Activated CD4-positive, CD25-positive, alpha-beta regulatory T cell treated with anti-CD3 and anti-CD28 coated beads, Interleukin-2, amount 50 U/mL, for 24 hours (primary cell): ENCODE results near the gene PRKG1.
"Not testable (repeated sequence)": the region's sequence is repeated elsewhere in the genome, so short reads cannot be mapped to it uniquely, and the experiment has no call there.

Experiments used
- ATAC-seq, 2 donors: fragments of 150-1000 bp; cut with Tn5 transposase; one replicate each; pipeline ENCODE4 v1.10.0; 2021; ENCODE audit warnings: mild to moderate bottlenecking in 1 of 2, moderate library complexity in 1 of 2

The PRKG1 gene

DNA sequence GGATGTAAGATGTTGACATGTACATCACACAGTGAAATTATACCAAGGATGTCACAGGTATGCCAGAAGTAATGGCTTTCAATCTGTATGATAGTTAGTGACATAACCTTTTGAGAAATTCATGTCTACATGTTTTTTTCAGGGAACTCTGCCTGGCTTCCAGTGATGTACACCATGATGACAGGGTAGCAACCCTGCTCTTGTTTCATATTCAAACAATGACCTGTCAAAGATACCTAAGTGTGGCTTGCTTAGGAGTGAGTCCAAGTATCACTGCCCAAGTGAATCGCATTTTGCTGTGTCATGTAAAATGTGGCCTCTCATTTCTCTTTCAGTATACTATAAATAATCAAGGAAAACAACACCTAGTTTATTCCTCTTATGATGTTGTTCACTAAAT lies 1033.9 kb downstream of the PRKG1 start:
- no peak for ATAC-seq

DNA sequence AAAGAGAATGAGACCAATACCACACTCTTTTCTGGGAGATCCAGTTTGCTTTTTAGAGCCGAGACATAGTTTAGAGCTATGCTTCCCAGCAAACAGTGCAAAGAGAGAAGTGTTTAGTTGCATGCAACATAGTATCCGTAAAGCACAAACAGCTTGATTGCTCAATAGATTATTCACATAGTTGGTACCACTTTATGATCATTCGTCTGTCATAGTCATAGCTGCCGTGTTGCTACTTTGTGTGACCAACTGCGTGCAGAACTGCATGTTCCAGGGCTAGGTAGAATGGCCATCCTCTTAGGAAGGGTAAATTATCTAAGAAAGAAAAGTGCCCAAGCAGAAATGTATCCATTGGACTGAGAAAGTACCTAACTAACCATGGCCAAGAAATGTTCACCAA lies 1036.3 kb downstream of the PRKG1 start:
- no peak for ATAC-seq

DNA sequence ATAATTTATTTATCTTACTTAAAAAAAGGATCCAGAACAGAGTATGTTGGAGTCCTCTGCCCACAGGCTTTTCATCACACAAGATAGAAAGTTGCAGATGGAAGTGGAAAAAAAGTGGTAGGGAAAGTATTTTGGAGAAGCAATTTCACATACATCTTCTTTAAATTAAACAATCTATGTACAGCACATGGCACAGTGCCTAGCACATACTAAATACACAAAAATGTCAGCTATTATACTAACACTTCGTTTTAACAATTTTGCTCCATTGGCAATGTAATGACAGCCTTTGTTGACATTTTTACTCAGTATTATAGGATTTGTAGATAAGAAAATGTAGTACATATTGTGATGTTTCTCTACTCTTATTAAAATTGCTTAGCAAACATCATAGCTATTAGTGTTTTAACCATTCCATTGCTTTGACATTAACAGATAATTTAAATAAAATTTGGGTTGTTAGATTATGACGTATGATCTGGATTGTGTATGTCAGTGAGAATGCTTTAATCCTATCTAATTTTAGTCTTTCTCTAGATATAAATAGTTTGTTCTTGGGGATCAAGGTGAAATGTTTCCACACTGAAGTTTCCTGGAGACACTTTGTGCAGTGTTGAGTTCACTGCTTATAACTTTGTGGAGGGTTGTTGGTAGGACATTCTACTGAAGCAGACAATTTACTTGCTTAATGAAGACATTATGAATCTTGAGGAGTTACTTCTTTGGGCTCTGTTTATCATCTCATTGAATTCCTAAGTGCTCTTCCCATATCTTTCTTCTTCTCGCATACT lies 1037.0 kb downstream of the PRKG1 start:
- ATAC-seq = no peak

DNA sequence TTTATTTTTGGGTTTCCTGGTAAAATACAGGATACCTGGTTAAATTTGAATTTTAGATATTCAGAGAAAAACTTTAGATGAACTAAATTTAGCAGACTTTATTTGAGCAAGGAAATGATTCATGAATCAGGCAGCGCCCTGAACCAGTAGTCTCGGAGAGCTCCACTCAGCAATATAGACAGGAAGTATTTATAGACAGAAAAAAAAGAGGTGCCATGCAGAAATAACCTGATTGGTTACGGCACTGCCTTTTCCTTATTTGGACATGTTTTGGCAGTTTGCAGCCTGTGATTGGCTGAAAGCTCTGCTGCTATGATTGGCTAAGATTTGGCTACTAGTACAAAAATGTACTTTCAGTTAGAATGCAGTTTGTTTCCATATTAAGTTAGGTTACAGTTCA lies 1041.5 kb downstream of the PRKG1 start:
- ATAC-seq = no peak

DNA sequence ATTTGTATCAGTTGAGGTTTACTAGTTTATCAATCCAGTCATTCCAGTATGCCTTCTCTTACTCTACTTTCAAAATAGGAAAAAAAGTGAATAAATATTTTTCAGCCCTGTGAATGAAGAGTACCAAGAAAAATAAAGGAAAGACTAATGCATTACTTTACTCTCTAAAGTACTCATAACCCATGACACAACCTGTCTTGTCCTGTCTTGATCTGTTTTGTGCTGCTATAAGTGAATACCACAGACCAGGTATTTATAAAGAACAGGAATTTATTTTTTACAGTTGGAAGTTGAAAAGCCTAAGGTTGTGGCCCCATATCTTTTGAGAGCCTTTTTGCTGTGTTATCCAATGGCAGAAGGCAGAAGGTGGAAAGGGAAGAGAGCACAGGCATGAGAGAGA lies 1045.2 kb downstream of the PRKG1 start:
- no peak for ATAC-seq

DNA sequence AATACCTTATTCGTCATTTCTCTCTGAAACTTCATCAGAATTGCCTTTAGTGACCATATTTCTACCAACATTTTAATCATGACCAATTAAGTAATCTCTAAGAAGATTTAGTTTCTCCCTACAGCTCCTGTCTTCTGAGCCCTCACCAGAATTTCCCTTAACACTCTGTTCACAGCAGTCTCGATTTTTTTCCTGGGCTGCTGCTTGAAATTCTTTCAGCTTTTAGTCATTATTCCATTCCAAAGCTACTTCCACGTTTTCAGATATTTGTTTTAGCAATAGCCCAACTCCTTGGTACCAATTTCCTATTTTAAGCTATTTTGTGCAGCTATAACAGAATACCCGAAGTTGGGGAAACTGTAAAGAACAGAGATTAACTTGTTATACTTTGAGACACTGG lies 1047.4 kb downstream of the PRKG1 start:
- no peak for ATAC-seq

DNA sequence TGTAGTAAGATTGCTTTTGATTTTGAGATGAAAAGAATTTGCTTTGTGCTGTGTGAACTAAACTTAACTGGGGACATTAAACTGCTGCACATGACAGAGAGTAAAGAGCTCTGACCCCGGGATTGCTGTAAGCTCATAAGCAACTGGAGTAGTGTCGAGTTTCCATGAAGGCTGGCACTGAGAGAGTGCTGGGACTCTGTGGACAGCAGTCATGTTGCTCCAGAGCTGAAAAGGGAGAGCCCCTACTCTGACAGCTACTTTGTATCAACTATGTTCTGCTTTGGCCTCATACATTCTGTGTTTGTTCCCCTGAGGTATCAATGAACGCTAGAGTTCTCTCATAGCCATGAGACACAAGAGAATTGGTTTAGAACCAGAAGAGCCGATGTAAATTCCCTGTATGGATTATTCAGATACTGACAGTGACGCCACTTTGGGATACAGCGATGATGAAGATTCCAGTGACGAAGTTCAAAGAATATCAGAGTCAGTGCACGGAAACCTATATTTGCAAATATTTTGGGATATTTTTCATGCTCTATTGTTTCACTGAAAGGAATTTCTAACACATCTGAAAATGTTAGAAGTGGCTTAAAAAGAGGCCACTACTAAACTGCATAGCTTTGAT lies 1053.9 kb downstream of the PRKG1 start:
- no peak for ATAC-seq

DNA sequence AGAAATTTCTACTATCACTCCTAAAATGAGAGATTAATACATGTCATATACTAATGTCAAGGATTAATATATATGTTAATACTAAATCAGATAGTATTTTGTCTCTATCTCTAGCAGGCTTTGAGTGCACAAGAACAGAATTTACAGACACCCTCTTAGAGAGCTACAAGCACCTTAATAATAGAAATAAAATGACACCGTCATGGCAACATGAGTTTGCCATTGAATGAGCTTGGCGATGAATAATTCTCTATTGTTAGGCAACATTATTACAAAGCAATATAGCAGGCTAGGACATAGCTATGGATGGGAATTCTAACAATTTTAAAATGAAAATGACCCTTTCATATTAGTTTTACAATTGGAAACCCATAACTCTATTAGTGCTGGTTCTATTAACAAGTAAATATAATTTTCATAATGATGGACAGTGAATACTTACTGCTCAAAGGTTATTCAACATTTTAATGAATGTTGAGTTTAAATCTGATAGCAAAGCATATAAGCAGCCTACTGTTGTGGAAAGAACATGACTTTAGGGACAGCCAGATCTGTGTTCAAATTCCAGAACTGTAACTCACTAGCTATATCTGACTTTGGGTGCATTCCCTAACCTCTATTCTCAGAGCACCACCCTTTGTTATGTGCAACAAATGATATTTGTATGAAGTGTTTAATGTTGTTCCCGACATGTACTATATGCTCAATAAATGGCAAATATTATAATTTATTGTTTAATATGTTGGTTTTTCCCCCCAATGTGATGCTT lies 1055.3 kb downstream of the PRKG1 start:
- ATAC-seq = no peak

DNA sequence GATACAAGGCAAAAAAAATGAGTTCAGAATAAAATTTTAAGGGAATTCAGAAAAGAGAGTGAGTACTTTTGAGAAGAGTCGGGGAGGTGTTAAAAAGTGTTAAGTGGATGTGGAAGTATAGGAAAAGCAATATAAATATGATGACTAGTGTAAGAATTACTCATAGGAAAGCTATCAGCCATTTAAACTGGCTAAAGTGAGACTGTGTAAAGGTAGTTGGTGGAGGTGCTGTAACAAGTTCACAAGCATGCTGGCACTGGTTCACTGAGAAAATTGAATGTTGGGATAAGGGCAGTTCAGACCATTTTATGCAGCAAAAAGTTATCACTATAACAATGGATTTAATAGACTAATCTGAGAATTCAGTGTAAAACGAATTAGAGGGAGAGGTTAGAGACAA lies 1060.8 kb downstream of the PRKG1 start:
- ATAC-seq = no peak

DNA sequence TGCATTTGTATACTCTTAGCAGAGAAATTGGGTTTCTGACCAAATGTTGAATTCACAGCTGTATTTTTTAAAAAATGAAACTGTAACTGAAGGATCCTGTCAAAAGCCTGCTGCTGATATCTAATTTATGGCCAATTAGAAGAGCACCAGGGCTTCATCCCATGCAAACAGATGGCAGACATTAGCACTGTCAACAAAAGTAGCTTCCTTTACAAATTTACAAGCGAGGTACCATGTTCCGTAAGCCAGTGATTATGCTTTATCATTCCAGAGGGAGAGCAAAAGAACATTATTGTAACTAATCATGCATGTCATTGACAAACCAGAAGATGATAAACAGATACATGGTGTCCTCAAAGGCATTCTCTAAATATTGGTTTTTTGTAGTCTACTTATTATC lies 1062.6 kb downstream of the PRKG1 start:
- no peak for ATAC-seq

DNA sequence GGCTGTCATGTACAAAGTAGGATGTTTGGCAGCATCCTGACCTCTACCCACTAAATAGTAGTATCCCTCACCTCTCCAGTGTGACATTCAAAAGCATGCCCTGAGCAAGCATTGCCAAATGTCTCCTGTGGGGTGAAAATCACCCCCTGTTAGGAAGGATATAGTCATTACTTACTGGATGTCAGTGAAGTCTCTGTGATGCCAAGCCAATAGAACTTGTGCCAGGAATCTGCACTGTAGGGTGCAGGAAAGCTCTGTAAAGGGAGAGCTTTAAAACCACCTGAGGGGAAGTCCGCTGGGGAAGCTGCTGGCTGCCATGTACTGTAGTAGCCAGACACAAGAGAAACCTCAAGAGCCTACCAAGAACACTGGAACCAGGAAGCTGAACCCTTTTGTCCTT lies 1069.1 kb downstream of the PRKG1 start:
- ATAC-seq = no peak

DNA sequence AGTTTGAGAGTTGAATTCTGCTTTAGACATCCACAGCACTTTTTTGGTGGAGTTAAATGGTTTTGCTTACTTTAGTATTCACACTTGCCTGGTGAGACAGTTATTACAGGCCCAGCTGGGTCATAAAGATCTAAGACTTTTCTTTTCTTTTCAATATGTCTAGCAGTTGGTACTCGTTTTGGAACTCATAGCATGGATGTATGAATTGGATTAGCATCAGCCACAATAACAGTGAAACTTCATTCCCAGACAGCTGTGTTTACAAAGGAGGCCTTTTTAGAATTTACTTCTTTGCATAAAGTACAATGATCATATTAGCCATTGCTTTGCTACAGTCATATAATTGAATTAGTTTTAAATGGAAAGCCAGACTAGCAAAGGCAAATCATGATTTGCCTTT lies 1071.3 kb downstream of the PRKG1 start:
- ATAC-seq = no peak

DNA sequence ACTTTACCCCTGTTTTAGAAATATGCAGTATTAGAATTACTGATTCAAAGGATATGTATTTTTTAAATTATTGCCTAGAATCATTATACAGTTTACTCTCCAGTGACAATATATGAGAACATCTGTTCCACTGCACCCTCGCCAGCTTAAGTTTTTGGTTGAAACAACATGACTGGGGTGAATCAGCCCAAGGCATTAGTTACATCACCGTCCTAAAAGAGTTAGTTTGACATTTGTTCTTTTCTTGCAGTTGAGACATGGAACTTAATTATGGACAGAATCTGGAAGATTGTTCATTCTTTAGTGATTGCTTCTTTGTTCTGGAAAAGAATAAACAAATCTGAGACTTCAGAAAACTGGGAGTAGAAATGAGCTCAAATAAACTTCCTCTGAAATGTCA lies 1072.5 kb downstream of the PRKG1 start:
- ATAC-seq = no peak

DNA sequence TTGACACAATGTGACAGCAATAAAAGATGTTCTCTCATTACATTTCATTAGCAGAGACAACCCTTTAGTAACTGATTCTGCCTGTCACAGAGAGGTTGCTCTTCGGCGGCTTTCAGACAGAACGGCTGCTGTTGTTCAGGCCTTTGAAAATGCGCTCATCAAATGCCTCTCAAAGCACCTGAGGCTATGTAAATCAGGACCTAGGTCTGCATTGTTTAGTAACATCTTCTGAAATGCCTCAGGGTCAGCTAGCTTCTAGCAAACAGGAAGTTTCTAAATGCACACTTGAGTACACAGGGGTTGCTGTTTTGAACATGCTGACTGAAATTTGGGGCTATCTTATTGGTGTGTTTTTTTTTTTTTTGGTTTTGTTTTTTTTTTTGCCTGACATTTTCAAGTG lies 1096.5 kb downstream of the PRKG1 start:
- no peak for ATAC-seq

DNA sequence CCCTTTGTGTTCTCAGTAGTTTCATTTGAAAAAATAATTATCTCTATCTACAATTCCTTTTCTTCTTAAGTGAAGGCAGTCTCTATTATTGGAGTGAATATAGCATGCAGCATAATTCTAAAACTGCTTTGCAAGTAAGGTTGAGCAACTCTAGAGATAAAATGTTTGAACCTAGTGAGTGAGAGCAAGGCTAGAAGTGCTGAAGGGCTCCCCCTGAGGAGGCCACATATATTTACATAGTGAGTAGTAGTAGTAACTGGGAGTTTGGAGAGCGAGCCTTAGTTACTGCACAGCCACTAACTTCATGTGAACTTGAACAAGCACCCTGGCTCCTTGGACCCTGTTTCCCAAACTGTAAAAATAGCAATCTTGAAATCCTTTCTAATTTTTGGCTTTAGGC lies 1098.3 kb downstream of the PRKG1 start:
- no peak for ATAC-seq

DNA sequence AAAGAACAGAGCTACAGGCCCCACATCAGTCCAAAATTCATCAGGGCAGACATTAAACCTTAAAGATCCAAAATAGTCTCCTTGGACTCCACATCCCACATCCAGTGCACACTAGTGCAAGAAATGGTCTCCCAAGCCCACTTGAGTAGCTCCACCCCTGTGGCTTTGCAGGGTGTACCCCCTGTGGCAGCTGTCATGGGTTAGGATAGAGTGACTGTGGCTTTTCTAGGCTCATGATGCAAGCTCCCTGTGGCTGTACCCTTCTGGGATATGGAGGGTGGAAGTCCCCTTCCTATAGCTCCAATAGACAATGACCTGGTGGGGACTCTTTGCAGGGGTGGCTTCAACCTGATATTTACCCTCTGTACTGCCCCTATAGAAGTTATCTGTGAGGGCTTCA lies 1111.0 kb downstream of the PRKG1 start:
- no peak for ATAC-seq

DNA sequence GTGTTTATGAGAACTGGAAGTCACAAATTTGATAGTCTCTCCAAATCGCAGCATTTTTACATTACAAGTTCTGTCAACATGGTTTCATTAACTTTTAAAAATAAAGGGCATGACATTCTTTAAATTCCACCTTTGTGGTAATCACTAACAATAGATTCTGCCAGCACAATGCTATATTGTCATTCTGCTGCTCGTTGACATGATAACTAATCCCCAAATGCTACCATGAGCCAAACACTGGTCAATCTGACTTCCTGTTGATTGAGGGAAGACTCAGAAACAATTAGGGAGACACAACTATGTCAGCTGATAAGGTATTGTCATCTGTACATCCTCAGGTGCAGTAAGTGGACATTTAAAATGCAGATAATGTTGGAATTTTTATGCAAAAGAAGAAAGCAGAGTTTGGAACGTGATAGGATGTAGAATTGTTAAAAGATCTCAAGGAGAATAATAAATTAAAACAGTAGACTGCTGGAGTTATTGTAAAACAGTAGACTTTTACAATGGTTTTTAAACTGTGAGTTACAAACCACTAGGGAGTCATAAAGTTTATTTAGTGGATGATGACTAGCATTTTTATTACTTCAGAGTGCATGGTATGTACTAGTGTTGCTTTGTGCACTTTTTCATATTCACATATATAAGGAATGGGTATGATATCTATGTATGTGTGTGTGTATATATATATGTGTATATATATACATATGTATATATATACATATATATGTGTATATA lies 1113.4 kb downstream of the PRKG1 start:
- ATAC-seq = no peak

DNA sequence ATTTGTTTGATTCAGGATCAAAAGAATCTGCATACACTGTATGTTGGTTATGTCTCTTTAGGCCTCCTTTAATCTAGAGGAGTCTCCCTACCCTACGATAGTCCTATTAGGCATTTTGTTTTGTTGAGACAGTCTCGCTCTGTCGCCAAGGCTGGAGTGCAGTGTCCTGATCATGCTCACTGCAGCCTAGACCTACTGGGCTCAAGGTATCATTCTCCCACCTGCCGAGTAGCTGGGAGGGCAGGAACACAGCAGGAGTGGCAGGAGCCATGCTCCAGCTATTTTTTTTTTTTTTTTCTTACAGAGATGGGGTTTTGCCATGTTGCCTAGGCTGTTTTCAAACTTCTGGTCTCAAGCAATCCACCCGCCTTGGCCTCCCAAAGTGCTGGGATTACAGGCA lies 1116.8 kb downstream of the PRKG1 start:
- ATAC-seq = no peak

DNA sequence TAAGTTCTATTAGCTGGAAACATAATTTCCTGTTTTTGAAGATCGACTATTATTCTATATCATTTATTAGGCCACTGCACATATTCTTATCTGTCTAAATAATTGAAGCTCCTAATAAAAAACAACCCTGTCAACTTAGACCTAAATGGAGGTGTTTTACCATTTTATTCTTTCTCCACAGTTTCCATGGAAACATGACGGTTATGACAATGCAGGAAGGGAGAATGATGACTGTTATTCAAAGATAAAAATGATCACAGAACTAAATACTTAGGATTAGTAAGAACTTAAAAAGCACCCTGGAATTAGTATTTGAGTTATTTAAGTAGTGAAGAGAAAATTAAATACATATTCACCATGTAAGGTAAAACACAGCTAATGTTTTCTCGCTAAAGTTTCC lies 1119.9 kb downstream of the PRKG1 start:
- ATAC-seq = no peak

DNA sequence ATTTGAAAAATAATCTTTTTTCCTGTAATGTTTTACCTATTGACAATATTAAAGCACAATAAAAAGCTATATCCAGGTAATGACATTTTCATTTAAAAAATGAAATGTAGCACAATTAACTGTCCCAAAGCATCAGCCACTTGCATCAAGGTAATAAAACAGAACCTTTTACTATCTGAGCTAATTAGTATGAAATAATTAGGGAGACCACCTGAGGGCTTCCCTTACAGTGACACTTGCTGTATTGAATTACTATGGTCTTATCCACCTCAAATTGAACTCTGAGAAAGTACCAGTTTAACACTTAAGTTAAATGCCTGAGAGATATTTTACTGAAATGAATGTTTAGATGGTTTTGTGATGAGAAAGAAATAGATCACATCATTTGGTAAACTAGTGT lies 1120.4 kb downstream of the PRKG1 start:
- no peak for ATAC-seq

DNA sequence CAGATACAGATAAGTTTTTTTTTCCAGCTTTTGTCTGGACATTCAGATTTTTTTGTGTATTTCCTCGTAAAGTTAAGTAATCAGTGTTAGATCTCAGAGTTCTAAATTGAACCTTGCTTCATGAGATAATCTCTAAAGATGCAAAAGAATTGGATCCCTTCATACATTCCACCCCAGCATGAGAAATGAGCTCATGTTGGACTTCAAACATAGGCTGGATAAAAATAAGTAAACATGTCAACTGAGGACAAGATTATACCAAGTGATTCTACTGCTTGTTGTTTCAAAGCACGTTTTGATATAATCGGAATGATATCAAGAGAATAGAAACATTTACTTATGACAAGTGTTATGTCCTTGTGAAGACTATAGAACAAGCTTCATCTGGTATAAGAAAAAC lies 1122.8 kb downstream of the PRKG1 start:
- no peak for ATAC-seq

DNA sequence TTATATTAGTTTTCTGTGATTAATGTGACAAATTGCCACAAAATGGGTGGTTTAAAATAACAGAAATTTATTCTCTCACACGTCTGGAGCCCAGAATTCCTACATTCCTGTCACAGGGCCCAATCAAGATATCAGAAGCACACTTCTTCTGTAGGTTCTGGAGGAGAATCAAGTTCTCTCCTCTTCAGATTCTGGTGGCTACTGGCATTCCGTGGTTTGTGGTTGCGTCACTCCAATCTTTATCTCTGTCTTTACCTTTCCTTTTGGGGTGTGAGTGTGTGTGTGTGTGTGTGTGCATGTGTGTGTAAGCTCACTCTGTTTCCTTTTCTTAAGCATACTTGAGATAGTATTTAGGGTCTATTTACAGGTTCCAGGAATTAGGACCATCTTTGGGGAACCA lies 1124.3 kb downstream of the PRKG1 start:
- ATAC-seq = no peak

DNA sequence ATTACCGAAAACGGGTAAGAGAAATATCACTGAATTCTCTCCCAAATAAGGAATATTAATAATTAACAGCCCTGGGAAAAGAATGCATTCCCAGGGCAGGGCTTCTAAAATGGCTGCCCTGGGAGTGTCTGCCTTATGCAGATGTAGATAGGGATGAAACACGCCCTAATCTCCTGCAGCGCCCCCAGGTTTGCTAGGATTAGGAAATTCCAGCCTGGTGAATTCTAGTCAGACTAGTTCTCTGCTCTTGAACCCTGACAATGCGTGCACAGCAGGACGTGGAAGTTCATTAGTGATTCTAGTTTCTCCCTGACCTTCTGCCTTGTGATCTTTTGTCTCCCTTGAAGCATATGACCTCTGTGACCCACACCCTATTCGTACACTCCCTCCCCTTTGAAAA lies 1130.6 kb downstream of the PRKG1 start:
- ATAC-seq = not testable (repeated sequence)
